ENCODE data around the gene TLR1.

DNA sequence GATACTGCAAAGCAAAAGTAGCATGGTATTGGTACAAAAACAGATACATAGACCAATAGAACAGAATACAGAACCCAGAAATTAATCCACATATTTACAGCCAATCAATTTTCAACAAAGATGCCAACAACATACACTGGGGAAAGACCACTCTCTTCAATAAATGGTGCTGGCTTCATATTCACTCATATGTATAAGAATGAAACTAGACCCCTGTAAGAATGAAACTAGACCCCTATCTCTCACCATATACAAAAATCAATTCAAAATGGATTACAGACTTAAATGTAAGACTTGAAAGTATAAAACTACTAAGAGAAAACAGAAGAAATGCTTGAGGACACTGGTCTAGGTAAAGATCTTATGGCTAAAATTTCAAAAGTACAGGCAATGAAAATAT is 32.7 kb upstream of the TLR1 start:
- TF ChIP-seq CTCF (IDR thresholded peaks at IDR 0.05; ENCODE audit: low read depth, low read length), result no peak
- no peak for TF ChIP-seq MYC (IDR thresholded peaks at IDR 0.05; ENCODE audit: low read depth, low read length)
- TF ChIP-seq POLR2A (IDR thresholded peaks at IDR 0.05; ENCODE audit: extremely low read depth, insufficient read length), result no peak
- TF ChIP-seq, protein P1, sequence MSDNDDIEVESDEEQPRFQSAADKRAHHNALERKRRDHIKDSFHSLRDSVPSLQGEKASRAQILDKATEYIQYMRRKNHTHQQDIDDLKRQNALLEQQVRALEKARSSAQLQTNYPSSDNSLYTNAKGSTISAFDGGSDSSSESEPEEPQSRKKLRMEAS (IDR thresholded peaks at IDR 0.05; ENCODE audit: low read depth, low read length), result no peak

Measured in NB4 (cell line).